A204.1 (cell line): ENCODE results near the gene ZNF497.
"Not testable (repeated sequence)": the region's sequence is repeated elsewhere in the genome, so short reads cannot be mapped to it uniquely, and the experiment has no call there.

Source experiments
- FAIRE-seq: peaks from 2 replicates; lab custom pipeline; 2012; peaks lifted over from hg19 to GRCh38; lab: Jason Lieb, UNC

ZNF497 gene

GRCh38 chr19:58362272-58362994, at the start of gene ZNF497:
ZNF497 (minus strand) TSS chr19:58362751; CDS start chr19:58357635, 5,116 bp downstream.
- peak; percentile 94 for FAIRE-seq

DNA sequence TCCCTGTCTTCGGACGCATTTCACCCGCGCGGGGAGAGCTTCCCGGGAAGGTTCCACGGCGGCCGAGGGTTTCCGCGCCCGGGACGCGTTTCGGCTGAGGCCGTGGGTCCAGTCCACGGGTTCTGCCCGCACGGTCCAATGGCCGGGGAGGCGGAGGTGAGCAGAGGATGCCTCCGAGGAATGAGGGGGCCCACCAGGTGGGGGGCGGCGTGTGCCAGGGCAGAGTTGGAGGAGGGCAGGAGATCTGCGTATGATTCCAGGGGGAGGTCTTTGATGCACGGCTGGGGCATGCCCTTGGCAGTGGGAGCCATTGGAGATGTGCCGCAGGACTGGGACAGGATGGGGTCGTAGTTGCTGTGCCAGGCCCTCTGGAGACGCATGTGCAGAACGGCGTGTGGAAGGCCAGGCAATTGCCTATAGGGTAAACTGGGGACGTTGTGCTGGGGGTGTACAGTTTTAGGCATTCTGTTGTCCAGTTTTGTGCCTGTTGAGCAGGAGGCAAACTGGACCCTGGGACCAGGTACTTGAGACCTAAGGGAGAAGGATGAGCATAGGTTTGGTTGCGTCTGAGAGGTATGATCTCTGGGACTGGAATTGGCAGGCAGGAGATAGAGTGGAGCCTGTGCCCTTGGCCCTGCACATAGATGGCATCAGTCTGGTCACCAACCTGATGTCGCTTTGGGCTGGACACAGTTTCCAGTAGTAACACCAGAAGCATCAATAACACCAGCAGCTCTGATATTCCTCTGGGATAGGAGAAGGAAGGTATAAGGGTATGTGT, 46.6 kb upstream of the ZNF497 start:
- FAIRE-seq = no peak

DNA sequence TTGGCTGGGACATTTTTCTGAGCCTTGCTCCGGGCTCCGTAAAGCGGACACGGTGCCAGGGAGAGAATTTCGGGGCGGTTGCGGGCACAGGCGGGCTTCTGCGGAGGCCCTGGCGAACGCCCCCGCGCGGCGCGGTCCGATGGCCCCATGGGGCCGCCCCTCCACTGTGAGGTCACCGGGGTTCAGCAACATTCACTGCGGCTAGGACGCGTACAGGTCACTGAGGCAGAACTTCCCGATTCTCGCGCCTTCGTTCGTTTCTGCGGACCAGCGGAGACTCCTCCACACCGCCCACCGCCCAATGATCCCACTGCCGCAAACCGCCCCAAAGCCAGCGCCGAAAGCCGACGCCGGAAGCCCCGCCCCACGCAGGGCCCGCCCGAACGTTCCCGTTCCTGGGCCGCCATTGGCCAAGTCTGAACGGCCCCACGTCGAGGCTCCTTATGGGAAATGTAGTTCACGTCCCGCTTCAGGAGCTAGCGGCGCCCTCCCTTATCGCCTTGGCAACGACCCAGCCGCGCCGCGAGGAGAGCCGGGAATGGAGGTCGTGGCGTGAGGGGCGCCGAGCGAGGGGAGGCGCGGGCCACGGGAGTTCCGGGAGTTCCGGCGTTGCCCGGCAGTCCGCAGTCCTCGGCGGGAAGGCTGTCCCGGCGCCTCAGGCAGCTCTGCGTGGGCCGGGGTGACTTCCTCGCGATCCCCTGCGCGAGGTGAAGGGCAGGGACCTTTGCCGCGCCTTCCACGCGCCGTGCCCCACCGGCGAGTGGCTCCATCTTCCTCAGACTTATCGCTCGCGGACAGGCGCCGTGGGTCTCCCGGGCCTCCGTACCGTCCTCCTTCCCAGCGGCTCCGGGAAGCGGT, 45.8 kb upstream of the ZNF497 start, which contains the start of gene ZNF584:
TSS of gene ZNF584 (plus strand) at position 498 of the 858 bp plus-strand sequence. CDS start 499 bp downstream, outside the sequence.
- FAIRE-seq = no peak

DNA sequence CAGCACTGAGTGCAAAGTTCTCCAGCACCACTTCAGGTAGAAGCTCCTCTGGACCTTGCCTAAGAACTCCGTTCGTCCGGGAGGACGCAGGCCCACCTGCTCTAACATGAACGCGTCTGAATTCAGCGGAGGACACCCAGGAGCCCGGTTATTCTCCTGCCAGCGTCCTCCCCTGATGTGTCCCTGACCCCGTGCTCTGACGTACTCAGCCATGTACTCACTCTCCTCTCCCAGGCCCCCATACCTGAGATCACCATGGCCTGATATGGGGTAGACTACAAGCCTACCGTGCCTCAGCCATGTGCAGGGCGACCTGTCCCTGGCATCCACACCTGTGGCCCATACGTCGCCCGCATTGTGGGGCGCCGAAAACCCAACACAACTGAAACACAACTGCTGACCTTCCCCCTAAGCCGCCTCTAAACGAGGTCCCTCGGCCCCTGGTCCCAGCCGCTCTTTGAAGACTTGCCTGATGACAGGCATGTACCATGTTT, 45.2 kb upstream of the ZNF497 start:
- no peak for FAIRE-seq

- no peak for FAIRE-seq
Observed at GRCh38 chr19:58406818-58407657, 44.5 kb upstream of the ZNF497 start.

- not testable (repeated sequence) for FAIRE-seq
Observed at GRCh38 chr19:58403920-58404478, 41.4 kb upstream of the ZNF497 start.

DNA sequence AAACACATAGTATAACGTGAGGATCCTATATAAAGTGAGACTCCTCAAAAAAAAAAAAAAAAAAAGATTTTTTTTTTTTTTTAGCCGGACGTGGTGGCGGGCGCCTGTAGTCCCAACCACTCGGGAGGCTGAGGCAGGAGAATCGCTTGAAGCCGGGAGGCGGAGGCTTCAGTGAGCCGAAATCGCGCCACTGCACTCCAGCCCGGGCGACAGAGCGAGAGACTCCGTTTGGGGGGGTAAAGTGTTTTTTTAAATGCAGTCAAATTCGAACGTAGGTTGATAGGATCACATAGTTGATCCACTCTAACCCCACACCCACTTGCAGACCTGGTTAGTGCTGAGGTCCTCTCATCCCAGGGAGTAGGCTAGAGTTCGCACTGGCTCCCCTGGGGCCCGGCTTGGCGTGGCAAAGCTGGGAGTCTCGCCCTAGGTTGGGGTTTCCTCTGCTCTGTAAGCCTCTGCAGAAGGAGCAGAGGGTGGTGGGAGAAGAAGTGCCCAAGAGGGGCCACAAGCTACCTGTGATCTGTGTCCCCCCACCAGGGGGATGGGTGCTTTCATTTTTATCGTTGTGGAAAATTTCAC, 39.4 kb upstream of the ZNF497 start:
- no peak for FAIRE-seq

DNA sequence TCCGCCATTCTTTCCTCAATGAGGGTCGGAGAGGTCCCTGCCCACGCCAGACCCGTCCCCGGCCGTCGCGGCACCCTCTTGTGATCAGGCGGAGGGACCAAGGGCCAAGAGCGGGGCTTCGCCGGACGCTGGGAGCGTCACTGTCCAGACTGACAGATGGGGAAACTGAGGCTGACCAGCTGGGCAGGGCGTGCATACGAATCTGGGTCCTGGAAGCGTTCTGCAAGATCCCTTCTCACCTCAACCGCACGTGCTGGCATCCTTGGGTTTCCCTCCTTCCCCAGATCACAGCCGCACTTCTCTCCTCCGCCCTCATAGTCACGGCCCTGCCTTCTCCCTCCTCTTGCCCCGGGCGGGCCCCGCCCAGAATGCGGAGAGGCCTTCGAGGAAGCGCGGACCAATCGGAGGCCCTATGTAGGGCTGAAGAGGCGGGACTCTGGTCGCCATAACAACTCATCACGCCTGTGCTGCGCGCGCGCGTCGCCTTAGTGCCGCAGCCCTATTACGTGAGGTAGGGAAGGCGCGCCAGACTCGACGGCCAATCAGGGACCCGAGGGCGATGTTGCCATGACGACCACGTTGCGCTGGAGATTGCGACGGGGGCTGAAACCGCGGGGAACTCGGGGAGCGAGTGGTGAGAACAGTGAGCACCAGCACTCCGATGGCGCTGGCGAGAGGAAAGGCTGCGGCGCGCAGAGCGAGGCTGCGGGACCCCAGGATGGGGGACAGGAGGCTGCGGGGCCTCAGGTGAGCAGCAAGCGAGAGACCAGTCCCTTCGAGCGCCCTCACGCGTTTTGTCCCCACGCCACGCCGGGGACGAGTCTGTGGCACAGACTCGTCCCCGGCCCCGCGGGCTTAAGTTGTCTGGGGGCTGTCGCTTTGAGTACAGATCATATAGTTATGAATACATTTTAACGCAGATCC, 38.6 kb upstream of the ZNF497 start:
- FAIRE-seq = peak; percentile 99

- no peak for FAIRE-seq
Observed at GRCh38 chr19:58400316-58400915, 37.9 kb upstream of the ZNF497 start.

GRCh38 chr19:58399903-58400302, 37.4 kb upstream of the ZNF497 start:
- FAIRE-seq = no peak

- FAIRE-seq = no peak
Observed at GRCh38 chr19:58398545-58398944, 36.0 kb upstream of the ZNF497 start.

DNA sequence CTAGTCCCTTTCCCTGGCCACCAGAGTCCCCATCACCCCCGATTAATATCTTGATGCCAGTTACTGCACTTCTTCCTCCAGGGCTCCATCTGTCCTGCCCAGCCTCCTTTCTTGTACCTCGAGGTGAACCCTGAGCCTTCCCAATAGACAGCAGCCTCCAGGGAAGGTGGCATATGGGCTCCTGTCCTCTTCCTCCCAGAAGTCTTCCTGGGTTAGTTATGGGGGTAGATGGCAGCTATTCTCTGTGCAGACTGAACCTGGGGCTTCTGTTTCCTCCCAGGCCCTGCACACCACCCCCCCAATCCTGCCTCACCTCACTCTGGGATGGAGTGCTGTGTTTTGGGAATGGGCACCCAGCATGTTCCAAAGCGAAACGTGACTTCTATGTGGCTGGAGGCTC, 35.5 kb upstream of the ZNF497 start:
- no peak for FAIRE-seq

- no peak for FAIRE-seq
Observed at GRCh38 chr19:58397533-58398037, 35.0 kb upstream of the ZNF497 start.

- FAIRE-seq = no peak
Observed at GRCh38 chr19:58396691-58397532, 34.4 kb upstream of the ZNF497 start.

GRCh38 chr19:58395979-58396627, 33.6 kb upstream of the ZNF497 start:
- FAIRE-seq = no peak

- FAIRE-seq = no peak
Observed at GRCh38 chr19:58395220-58395978, 32.8 kb upstream of the ZNF497 start, which contains the start of gene RNF225. RNF225 (plus strand) TSS chr19:58395656; CDS start chr19:58396090, 434 bp downstream.

DNA sequence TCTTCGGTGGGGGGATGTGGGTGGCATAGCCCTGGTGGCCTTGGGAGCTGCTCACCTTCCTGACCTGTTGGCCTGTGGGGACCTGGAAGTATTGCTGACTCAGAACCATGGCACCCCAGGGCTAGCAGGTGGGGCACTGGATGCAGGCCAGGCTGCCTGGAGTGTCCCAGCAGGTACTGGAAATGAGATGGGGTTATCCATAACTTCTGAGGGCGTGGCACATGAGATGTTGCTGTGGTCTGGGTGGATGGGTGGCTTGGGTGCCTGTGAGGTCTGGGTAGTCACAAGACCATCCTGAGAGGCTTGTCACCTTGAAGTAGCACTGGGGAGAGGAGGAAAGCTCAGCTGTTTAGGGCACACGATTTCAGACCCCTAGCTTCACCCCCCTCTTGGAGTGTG, 32.3 kb upstream of the ZNF497 start:
- no peak for FAIRE-seq
